ENCODE results near the gene SCARF2.
A peak's percentile ranks its signal among the peaks of the same experiment; 100 is the strongest.

SCARF2 gene

DNA sequence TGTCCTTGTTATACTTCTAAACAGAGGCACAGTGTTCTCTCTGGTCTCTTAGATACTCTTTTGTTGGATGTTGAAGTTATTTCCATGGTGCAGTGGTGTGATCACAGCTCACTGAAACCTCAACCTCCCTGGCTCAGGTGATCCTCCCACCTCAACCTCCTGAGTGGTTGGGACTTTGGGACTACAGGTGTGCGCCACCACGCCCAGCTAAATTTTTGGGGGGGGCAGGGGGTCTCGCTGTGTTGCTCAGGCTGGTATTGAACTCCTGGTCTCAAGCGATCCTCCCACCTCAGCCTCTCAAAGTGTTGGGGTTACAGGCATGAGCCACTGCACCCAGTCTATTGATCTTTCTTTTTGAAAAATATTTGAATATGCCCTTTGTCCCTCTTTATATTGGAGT lies 28.7 kb downstream of the SCARF2 start:
- DNase-seq (ENCODE audit: low spot score): no peak

DNA sequence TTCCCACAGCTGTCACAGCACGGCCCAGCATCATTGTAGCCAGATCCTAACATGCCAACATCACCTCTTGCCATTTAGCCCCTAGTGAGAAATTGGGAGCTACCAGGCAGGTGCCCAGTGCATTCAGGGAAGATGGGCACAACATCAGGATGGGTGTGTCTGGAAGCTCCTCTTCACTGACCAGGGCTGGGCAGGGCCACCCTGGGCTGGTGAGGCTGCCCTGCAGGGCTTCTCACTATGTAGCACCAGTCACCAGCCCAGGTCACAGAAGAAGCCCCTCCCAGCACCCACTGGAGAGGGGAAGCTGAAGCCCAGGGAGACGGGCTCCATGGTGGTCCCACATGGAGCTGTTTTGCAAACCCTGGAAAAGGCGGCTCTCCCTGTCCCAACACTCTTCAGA lies 29.8 kb downstream of the SCARF2 start:
- no peak for DNase-seq (ENCODE audit: low spot score)

DNA sequence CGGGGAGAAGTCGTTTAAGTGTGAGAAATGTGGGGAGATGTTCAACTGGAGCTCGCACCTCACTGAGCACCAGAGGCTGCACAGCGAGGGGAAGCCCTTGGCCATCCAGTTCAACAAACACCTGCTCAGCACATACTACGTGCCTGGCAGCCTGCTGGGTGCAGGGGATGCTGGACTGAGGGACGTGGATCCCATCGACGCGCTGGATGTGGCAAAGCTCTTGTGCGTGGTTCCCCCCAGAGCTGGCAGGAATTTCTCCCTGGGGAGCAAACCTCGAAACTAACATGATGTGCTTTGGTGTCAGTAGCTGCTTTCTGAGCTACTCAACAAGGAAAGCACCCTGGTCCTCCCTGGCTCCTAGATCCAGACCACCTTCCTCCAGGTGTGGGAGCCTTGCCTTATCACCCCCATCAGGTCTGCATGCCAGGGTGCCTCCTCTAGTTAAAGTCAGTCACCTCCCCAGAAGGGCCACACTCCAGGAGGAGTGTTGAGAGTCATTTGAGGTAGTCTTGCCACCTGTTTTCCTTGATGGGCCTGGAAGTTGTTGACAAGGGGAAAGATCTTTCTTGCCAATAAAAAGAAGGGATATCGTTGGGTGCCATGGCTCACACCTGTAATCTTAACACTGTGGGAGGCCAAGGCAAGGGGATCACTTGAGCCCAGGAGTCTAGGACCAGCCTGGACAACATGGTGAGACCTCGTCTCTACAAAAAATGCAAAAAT lies 30.8 kb downstream of the SCARF2 start:
- no peak for DNase-seq (ENCODE audit: low spot score)

GRCh38 chr22:20405931-20406685 lies 31.5 kb downstream of the SCARF2 start:
- DNase-seq (ENCODE audit: low spot score): no peak

DNA sequence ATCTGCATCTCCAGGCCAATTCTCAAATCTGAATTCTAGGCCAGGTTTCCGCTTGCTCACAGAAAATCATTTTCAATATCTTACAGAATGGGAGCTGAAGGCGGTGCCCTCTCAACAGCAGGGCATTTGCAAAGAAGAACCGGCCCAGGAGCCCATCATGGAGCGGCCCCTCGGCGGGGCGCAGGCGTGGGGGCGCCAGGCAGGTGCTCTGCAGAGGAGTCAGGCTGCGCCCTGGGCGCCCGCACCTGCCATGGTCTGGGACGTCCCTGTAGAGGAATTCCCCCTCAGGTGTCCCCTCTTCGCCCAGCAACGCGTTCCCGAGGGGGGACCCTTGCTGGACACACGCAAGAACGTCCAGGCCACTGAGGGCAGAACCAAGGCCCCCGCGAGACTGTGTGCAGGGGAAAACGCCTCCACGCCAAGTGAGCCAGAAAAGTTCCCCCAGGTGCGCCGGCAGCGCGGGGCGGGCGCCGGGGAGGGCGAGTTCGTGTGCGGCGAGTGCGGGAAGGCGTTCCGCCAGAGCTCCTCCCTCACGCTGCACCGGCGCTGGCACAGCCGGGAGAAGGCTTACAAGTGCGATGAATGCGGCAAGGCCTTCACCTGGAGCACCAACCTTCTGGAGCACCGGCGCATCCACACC lies 32.2 kb downstream of the SCARF2 start:
- no peak for DNase-seq (ENCODE audit: low spot score)

- DNase-seq (ENCODE audit: low spot score): no peak
Observed at GRCh38 chr22:20404881-20405280, 32.7 kb downstream of the SCARF2 start.

DNA sequence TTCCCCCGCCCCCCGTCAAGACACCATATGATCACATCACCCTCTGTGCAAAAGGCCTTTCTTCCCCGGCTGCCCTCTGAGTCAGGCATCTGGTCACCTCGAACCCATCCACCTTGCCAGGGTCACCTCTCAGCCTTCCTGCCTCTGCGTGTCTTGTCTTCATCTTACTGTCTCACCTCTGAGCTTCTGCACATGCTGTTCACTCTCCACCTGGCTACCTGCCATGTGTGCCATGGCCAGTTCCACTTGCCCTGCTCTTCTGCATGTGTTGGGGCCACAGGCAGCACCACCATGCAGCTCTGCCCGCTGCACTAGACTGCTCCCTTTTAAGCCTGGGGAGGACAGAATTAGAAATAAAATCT lies 33.9 kb downstream of the SCARF2 start:
- DNase-seq (ENCODE audit: low spot score): no peak

DNA sequence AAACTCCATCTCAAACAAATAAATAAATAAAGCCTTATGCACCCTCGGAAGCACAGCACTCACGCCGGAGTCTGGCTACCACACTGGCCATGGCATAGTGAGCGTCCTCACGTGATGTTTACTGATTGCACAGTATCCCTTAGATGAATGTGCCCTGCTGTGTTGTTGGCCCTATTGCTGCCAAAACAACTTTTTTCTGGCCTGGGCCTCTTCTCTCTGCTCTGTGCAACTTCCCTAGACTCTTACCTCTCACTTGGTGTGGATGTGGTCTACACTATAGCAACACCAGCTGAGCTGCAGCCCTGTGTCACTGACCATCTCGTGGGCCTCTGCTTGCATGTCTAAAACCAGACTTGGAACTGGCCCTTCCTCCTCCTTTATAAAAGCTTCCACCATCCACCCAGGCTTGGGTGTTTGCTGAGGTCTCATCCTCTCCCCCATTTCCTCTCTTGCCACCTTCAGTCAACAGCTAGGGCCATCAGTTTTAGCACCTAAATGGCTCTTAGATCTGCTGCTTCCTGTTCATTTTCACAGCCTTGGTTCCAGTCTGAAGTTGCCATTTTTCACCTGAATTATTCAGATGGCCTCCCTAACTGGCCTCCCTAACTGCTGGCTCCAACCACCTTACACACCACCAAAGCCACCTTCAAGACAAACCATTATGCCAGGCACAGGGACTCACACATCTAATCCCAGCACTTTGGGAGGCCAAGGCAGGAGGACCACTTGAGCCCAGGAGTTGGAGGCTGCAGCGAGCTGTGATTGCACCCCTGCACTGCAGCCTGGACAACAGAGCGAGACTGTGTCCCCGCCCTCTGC lies 34.5 kb downstream of the SCARF2 start:
- DNase-seq (ENCODE audit: low spot score): no peak

- DNase-seq (ENCODE audit: low spot score): no peak
Observed at GRCh38 chr22:20401376-20402014, 36.1 kb downstream of the SCARF2 start.

GRCh38 chr22:20400606-20401375 lies 36.8 kb downstream of the SCARF2 start:
- no peak for DNase-seq (ENCODE audit: low spot score)

DNA sequence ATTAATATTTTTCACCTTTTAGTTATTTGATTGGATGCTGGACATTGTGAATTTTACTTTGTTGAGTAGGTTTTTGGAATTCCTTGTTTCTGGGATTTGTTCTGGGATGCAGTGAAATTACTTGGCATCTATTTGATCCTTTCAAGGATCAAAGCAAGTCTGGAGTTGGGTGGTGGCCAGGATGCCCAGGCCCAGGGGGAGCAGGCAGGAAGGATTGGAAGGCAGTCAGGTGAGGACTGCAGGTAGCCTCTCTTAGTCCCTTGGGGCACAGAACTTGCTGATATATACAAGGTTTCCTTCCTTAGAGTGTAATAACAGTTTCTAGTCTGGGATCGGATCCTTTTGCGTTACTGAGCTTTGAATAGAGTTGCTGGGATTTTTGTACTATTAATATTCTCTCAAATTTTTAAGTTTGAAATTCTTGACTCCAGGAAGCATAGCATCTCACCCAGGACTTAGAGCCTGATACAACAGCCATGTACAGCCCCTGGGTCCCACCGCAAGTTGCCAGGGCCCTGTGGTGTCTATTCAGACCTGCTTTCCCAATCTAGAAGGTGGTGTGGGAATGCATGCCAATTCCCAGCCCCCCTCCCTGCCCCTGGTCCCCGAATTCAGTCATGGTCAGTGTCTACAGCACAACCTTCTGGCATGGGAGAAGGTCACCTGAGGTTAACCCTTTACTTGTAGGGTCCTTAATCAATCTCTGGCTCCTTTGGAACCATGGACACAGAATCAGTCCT lies 37.6 kb downstream of the SCARF2 start:
- no peak for DNase-seq (ENCODE audit: low spot score)

- DNase-seq (ENCODE audit: low spot score): no peak
Observed at GRCh38 chr22:20398420-20398819, 39.2 kb downstream of the SCARF2 start.

DNA sequence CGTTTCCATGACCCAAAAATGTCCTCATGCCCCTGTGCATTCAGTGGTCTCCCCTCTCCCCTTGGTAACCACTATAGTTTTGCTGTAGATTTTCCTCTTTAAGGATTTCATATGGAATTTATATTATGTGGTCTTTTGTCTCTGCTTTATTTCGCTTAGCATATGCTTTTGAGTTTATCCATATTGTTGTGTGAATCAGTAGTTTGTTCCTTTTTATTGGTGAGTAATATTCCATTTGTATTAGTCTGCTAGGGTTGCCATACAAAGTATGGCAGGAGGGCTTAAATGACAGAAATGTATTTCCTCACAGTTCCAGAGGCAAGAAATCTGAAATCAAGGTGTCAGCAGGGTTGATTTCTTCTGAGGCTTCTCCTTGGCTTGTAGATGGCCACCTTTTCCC lies 40.1 kb downstream of the SCARF2 start:
- DNase-seq (ENCODE audit: low spot score): no peak

DNA sequence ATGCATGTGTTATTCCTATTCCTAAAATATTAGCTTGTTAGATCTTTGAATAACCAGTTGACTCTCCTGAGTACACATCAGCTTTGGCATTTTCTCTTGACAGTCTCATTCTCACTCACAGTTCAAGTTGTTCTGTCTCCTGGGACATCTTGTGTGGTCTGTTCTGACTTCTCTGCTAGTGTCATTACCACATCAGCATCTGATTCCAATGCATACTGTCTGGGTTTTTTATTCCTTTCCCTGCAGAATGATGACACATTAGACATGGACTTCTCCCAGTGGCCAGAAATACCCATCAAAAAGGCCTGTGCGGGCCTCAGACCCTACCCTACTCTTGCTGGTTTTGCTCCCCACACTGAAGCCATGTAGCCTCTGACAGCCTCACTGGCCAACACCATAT lies 41.0 kb downstream of the SCARF2 start:
- DNase-seq (ENCODE audit: low spot score): no peak

GRCh38 chr22:20395907-20396287 lies 41.7 kb downstream of the SCARF2 start:
- DNase-seq (ENCODE audit: low spot score): no peak

DNA sequence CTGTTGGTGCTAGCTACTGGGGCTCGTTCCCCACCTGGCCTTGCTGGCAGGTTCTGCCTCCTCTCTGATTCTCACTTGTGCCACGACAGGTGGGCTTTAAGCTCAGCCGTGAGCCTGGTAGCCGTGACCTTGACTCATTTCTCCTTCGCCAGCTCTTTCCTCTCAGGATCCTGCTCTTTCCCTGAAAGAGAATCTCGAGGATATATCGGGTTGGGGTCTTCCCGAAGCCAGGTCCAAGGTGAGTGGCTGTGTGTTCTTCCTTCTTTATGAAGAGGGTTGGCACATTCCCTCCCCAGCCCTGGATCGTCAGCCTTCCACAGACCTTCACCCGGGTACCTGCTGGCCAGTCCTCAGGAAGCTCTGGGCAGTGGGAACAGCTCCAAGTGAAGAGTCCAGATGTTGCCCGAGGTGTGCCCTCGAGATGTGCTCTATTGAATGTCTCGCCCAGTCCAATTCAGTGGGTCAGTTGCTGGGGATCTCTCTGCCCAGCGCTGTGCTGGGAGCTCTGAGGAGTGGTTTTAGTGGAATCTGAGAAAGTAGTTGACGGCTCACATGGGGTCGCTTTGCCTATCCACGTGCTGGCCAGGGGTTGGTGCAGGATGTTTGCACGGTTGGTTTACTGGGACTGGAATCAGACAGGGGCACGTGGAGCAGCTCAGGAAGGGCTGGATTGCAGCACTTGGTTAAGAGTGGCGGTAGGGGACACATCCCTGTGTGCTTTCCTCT lies 42.3 kb downstream of the SCARF2 start:
- DNase-seq (ENCODE audit: low spot score): no peak

DNA sequence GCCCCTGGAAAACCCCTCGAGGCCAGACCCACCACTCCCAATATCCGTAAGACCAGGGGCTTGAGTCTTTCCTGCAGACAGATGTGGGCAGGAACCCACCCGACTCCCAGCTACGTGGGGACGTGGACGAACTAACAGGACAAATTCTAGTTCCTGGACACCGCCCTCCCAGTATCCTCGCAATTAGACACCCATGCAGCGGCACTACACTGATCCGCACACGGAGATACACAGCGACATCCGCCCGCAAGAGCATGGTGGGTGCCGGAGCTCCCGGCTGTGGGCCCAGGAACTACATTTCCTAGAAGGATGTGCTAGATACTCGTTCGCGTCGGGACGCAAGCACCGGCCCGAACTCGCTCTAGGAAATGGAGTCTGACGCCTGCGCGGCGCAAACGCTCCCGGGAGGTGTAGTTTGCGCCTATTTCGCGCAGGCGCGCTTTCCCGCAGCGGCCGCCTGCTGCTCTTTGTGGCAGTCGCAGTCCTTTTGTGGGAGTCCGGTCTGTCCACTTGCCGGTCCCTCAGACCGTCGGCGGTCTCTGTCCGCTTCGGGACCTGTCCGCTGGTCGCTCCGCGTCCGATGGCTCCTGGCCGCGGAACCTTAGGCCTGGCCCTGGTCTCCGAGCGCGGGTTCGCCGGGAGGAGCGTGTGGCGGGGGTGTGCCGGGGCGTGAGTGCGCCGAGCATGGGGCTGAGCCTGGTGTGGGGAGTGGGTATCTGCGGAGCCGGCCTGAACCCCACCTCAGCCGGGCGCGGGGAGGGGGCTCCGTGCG lies 43.7 kb downstream of the SCARF2 start, which contains the start of gene ZNF74:
Gene ZNF74, plus strand, starts transcription at position 447 of the 772 bp plus-strand sequence. CDS start 478 bp downstream, outside the sequence.
- peak; percentile 82 for DNase-seq (ENCODE audit: low spot score)

DNA sequence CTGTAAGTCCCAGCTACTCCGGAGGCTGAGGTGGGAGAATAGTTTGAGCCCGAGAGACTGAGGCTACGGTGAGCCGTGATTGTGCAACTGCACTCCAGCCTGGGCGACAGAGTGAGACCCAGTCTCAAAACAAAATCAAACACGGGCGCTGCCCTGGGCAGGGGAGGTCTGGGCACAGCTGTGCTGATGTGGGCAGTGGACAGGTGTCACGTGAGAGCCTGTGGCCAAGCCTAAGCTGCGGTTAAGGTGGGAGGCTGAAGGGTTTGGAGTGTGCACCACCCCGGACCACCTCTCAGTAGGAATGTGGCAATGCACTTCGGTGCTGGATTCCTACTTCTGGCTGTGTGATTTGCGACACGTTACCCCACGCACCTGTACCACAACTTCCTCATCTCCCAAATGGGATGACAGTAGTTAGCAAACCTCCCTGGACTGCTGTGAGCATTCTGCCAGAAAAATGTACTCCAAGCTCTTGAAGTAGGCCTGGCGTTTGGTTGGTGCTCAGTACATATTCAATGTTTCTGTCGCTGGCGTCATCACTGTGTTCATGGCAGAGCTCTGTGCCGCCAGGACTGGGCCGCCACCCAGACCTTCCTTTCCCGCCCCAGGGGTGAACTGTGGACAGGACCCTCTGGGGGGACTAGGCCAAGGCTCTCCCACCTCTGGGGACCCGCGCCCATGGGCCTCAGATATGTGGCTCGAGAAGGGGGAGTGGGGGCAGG lies 44.5 kb downstream of the SCARF2 start:
- no peak for DNase-seq (ENCODE audit: low spot score)

All from COLO829 (cell line).